Transverse colon (tissue), 4 donors: ENCODE data around the gene ARL2. TPM values are rescaled to one million over a fixed set of nuclear protein-coding genes. Genes with fewer than 3 reads are reported as not detected.
A peak's percentile ranks its signal among the peaks of the same experiment; 100 is the strongest.

Experiments
- DNase-seq: peaks from one replicate; pipeline ENCODE4 v3.0.0-alpha.2; 2019
- H3K27ac ChIP-seq, 4 donors: fragments of 200-600 bp; sonication (generic); 2 replicates each; pipeline ENCODE4 v1.5.1; 2016 to 2018; ENCODE audit warnings: inconsistent platforms in 4 of 4
- H3K27me3 ChIP-seq: fragments of 200-600 bp; sonication (generic); 2 replicates; pipeline ENCODE4 v1.5.1; 2017; ENCODE audit warnings: inconsistent platforms
- H3K36me3 ChIP-seq, 4 donors: fragments of 200-600 bp; sonication (generic); 2 replicates each; pipeline ENCODE4 v1.5.1; 2017 to 2019; ENCODE audit warnings: inconsistent platforms in 4 of 4
- H3K4me1 ChIP-seq, 4 donors: fragments of 200-600 bp; sonication (generic); 2 replicates each; pipeline ENCODE4 v1.5.1; 2017 to 2020; ENCODE audit warnings: inconsistent platforms in 4 of 4
- H3K4me3 ChIP-seq, 4 donors: fragments of 200-600 bp; sonication (generic); 1 replicate in 1 of 4; 2 replicates in 3 of 4; pipeline versions ENCODE4 v1.5.1 to v1.6.1; 2017 to 2019; ENCODE audit warnings: inconsistent platforms in 4 of 4
- H3K9me3 ChIP-seq, 2 donors: fragments of 200-600 bp; sonication (generic); 2 replicates each; pipeline ENCODE4 v1.5.1; 2017 to 2019; ENCODE audit warnings: inconsistent platforms in 2 of 2
- CTCF ChIP-seq, 5 experiments: fragments of 200-600 bp in 3 of 5; fragments of 450-650 bp in 2 of 5; sonication (generic) in 3 of 5; IDR thresholded peaks; 1 replicate in 2 of 5; 2 replicates in 3 of 5; pipeline ENCODE4 v1.5.1; 2016 to 2017; ENCODE audit warnings: antibody characterized with exemption in 5 of 5, inconsistent platforms in 3 of 5, mild to moderate bottlenecking in 2 of 5, moderate library complexity in 1 of 5
- EP300 ChIP-seq: sonication (generic); formaldehyde crosslinking; IDR thresholded peaks from one replicate; pipeline ENCODE4 v1.6.1; 2017; ENCODE audit warnings: antibody characterized with exemption, low read depth
- POLR2A ChIP-seq: fragments of 450-650 bp; IDR thresholded peaks from one replicate; pipeline ENCODE4 v1.6.1; 2016; ENCODE audit warnings: antibody characterized with exemption, mild to moderate bottlenecking, moderate library complexity
- POLR2AphosphoS5 ChIP-seq, 3 donors: sonication (generic); formaldehyde crosslinking; IDR thresholded peaks; one replicate each; pipeline ENCODE4 v1.6.1; 2016; ENCODE audit warnings: antibody characterized with exemption in 3 of 3
- WGBS, 2 donors: methylation state at CpG; one replicate each; pipeline ENCODE4 v1.1.5; 2018; ENCODE audit warnings: low coverage in 1 of 2; 5-methylcytosine and 5-hydroxymethylcytosine counted together
- in situ Hi-C, 4 donors: fragments of 200-750 bp; cut with MboI; loops; one replicate each; pipeline versions ENCODE4 v1.15.0 to v1.15.1; 2017; ENCODE audit warnings: low sequenced_read_pairs in 3 of 4, low pct_ligation_motif_present in 1 of 4, low pct_unique_long_range_greater_than_20kb in 1 of 4
- intact Hi-C: fragments of 100-400 bp; cut with DNase I; formaldehyde crosslinking; loops from one replicate; pipeline ENCODE4 v1.15.1; 2023; ENCODE audit warnings: low total_unique reads
- total RNA-seq, 4 donors: library from RNA; depleted of rRNA; stranded (reverse); fragments of >200 nt; gene quantifications; one replicate each; pipeline ENCODE4 v1.1.0, GENCODE V29; 2016

Gene ARL2
- total RNA-seq, 4 donors from 2014 or later: 28.4 to 147 (median 85.8) TPM

DNA sequence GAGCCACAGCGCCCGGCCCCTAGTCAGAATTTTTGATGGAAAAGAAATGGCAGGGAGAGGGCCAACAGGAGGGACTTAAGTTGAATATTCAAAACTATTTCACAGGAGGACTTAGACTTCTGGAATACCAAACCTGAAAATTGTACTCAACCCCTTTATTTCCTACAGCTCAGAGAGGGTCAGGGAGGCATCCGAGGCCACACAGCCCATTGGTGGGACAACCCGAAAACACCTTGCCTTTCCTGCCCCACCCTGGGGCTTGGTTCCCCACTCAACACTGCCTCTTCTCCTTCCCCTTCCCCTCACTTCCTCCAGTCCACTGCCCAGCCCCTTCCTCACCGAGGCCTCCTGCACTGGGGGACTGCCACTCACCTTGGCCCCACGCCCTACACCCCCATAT is 43.0 kb downstream of the ARL2 start:
- Histone ChIP-seq H3K9me3 (no peaks in the 10 kb centered on the region), H3K27me3 (no peaks in the 10 kb centered on the region), H3K4me1 (peaks cover 0 to 7% (median 0%) of the 10 kb centered on the region in 4 donors), H3K36me3 (no peaks in the 10 kb centered on the region), H3K27ac (no peak overlapping the region), H3K4me3 (no peak overlapping the region)
- WGBS, 2 donors: 82 to 87% methylated on average over 4 to 6 of the region's 6 CpGs
- in situ Hi-C loops: no loop called here
- intact Hi-C loops: no loop called here
- TF ChIP-seq CTCF (IDR thresholded peaks at IDR 0.05) (no peak), POLR2AphosphoS5 (IDR thresholded peaks at IDR 0.05) (no peak), POLR2A (no peak), EP300 (no peak)
- no peak for DNase-seq

DNA sequence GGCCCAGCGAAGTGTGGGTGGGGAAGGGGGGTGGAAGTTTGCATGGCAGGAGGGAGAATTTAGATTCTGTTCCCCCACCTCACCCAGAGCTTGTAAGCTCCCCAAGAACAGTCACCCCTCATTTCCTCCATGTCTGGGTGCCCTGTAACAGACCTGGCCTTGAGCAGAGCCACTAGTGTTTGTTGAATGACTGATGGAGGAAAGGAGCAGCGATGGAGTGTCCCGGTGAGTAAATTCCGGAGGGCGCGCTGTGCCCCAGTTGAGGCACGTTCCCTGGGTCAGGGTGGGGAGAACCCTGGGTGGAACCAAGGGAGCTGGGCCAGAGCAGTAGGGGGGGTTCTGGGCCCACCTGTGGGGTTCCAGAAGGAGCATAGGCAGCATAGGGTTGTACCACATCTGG is 43.6 kb downstream of the ARL2 start:
- Histone ChIP-seq H3K4me1 (peaks cover 0 to 7% (median 0%) of the 10 kb centered on the region in 4 donors), H3K4me3 (no peak overlapping the region), H3K9me3 (no peaks in the 10 kb centered on the region), H3K36me3 (no peaks in the 10 kb centered on the region), H3K27ac (no peak overlapping the region), H3K27me3 (no peaks in the 10 kb centered on the region)
- no peak for DNase-seq
- in situ Hi-C loops (no loop called here), intact Hi-C loops (no loop called here)
- 96% methylated on average over 7 of the region's 7 CpGs; no CpG with 5 or more reads in 1 of the 2 donors for WGBS, 2 donors
- TF ChIP-seq POLR2AphosphoS5 (IDR thresholded peaks at IDR 0.05): no peak
- no peak for TF ChIP-seq POLR2A

GRCh38 chr11:65058012-65058411 is 44.1 kb downstream of the ARL2 start:
- 79% methylated on average over 13 of the region's 13 CpGs; no CpG with 5 or more reads in 1 of the 2 donors for WGBS, 2 donors
- H3K4me3 ChIP-seq: no peak overlapping the region
- in situ Hi-C loops: no loop called here
- H3K27ac ChIP-seq: no peak overlapping the region
- intact Hi-C loops: no loop called here
- TF ChIP-seq CTCF (IDR thresholded peaks at IDR 0.05) (no peak), POLR2A (no peak), EP300 (no peak), POLR2AphosphoS5 (IDR thresholded peaks at IDR 0.05) (no peak)
- H3K9me3 ChIP-seq: no peaks in the 10 kb centered on the region
- H3K4me1 ChIP-seq: peaks cover 0 to 7% (median 0%) of the 10 kb centered on the region in 4 donors
- no peaks in the 10 kb centered on the region for H3K36me3 ChIP-seq
- H3K27me3 ChIP-seq: no peaks in the 10 kb centered on the region
- no peak for DNase-seq

DNA sequence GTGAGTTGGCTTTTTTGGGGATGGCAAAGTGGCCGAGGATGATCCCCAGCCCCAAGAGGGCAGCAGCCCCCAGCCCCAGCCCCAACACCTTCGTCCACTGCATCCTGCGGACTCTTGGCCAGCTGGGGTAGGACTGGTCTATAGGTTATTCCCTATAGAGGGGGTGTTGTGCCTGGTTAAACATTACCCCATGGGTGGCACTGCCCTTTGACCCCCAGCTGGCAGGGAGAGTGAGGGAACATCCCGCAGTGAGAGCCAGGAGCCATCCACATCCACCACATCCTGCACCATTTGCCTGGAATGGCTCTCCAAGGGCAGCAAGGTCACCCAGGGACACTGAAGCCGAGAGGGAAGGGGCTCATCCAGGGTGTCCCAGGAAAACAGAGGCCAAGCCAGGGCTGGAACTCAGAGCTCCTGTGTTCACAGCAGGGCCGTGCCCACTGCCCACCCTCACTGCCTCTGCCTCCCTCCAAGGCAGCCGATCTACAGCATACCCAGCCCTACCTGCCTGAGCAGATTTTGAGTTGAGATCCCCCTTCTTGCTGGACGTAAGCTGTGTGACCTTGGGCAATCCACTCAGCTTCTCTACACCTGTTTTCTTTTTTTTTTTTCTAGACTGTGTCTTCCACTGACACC is 44.6 kb downstream of the ARL2 start, which contains the start of gene NAALADL1:
NAALADL1 (minus strand) TSS at position 135 of the 636 bp plus-strand sequence; CDS start at position 103, 32 bp downstream.
- peak; percentile 41 for DNase-seq

More for the DNA sequence above, 44.6 kb downstream of the ARL2 start, which contains the start of gene NAALADL1:
- Histone ChIP-seq H3K4me3 (no peak within 1 kb of the TSS), H3K4me1 (peaks cover 0 to 7% (median 0%) of the 10 kb centered on the region in 4 donors), H3K36me3 (no peaks in the 10 kb centered on the region), H3K27me3 (no peaks in the 10 kb centered on the region), H3K27ac (no peak within 1 kb of the TSS), H3K9me3 (no peaks in the 10 kb centered on the region)
- intact Hi-C loops: no loop called here
- TF ChIP-seq POLR2A (no peak), POLR2AphosphoS5 (IDR thresholded peaks at IDR 0.05) (no peak), EP300 (no peak), CTCF (IDR thresholded peaks at IDR 0.05) (no peak)
- in situ Hi-C loops: no loop called here
- 69% methylated on average over 8 of the region's 8 CpGs; no CpG with 5 or more reads in 1 of the 2 donors for WGBS, 2 donors
